ENCODE measurements around the gene SLC22A23. TPM values are rescaled to one million over a fixed set of nuclear protein-coding genes. Genes with fewer than 3 reads are reported as not detected.
A peak's percentile ranks its signal among the peaks of the same experiment; 100 is the strongest.

The SLC22A23 gene
- total and polyA plus RNA-seq, 2 experiments from 2014 or later = 6.1 to 38.3 TPM

DNA sequence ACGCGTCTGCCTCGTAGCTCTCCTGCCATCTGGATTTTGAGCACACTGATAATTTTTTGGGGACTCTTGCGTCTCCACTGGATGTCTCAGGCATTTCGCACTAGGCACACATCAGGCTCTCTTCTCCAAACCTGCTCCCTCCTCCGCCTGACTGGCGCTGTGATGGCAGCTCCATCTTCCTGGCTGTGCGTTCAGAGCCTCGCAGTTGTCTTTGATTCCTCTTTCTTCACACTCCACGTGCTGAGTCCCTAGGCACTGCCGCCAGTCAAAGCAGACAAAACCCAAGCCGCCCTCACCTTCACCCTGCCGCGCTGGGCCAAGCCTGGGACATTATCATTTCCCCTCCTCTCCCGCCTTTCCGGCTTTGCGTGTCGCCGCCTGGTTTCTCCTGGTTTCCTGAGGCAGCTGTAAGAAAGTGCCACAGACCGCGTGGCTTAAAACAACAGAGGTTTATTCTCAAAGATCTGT, 197.3 kb downstream of the SLC22A23 start:
- Mint-ChIP-seq H3K36me3 (ENCODE audit: low read depth) (peaks cover 27% of the 10 kb centered on the region), H3K9me3 (peaks cover 2% of the 10 kb centered on the region; the same call in 1 of the 3 replicates), H3K4me3 (peak overlapping the region; percentile 99), H3K27me3 (ENCODE audit: insufficient read depth, low read depth, poor library complexity) (peaks cover 14% of the 10 kb centered on the region), H3K27ac (peak overlapping the region; percentile 90), H3K4me1 (peaks cover 27% of the 10 kb centered on the region)
- Histone ChIP-seq H3F3A (replicated peaks; ENCODE audit: low read depth) (0 out of 2 replicates have a peak, but pooled peaks cover 3% of the 10 kb centered on the region), H3K27me3 (ENCODE audit: insufficient read depth) (no peaks in the 10 kb centered on the region), H3K4me1 (ENCODE audit: insufficient read depth) (peaks cover 21% of the 10 kb centered on the region), H3K4me3 (peak overlapping the region; percentile 94), H2AFZ (peak overlapping the region; percentile 74), H4K20me1 (replicated peaks; ENCODE audit: insufficient read depth) (peaks cover 21% of the 10 kb centered on the region), H3K79me2 (replicated peaks; ENCODE audit: insufficient read depth) (peaks cover 56% of the 10 kb centered on the region), H3K9me2 (ENCODE audit: insufficient read depth) (no peaks in the 10 kb centered on the region), H3K4me2 (peak overlapping the region; percentile 80), H3K36me3 (ENCODE audit: insufficient read depth) (no peaks in the 10 kb centered on the region; the same call in 1 of the 2 replicates), H3K27ac (ENCODE audit: low read depth) (no peak overlapping the region)
- ATAC-seq = peak; percentile 45
- TF ChIP-seq, protein P1, sequence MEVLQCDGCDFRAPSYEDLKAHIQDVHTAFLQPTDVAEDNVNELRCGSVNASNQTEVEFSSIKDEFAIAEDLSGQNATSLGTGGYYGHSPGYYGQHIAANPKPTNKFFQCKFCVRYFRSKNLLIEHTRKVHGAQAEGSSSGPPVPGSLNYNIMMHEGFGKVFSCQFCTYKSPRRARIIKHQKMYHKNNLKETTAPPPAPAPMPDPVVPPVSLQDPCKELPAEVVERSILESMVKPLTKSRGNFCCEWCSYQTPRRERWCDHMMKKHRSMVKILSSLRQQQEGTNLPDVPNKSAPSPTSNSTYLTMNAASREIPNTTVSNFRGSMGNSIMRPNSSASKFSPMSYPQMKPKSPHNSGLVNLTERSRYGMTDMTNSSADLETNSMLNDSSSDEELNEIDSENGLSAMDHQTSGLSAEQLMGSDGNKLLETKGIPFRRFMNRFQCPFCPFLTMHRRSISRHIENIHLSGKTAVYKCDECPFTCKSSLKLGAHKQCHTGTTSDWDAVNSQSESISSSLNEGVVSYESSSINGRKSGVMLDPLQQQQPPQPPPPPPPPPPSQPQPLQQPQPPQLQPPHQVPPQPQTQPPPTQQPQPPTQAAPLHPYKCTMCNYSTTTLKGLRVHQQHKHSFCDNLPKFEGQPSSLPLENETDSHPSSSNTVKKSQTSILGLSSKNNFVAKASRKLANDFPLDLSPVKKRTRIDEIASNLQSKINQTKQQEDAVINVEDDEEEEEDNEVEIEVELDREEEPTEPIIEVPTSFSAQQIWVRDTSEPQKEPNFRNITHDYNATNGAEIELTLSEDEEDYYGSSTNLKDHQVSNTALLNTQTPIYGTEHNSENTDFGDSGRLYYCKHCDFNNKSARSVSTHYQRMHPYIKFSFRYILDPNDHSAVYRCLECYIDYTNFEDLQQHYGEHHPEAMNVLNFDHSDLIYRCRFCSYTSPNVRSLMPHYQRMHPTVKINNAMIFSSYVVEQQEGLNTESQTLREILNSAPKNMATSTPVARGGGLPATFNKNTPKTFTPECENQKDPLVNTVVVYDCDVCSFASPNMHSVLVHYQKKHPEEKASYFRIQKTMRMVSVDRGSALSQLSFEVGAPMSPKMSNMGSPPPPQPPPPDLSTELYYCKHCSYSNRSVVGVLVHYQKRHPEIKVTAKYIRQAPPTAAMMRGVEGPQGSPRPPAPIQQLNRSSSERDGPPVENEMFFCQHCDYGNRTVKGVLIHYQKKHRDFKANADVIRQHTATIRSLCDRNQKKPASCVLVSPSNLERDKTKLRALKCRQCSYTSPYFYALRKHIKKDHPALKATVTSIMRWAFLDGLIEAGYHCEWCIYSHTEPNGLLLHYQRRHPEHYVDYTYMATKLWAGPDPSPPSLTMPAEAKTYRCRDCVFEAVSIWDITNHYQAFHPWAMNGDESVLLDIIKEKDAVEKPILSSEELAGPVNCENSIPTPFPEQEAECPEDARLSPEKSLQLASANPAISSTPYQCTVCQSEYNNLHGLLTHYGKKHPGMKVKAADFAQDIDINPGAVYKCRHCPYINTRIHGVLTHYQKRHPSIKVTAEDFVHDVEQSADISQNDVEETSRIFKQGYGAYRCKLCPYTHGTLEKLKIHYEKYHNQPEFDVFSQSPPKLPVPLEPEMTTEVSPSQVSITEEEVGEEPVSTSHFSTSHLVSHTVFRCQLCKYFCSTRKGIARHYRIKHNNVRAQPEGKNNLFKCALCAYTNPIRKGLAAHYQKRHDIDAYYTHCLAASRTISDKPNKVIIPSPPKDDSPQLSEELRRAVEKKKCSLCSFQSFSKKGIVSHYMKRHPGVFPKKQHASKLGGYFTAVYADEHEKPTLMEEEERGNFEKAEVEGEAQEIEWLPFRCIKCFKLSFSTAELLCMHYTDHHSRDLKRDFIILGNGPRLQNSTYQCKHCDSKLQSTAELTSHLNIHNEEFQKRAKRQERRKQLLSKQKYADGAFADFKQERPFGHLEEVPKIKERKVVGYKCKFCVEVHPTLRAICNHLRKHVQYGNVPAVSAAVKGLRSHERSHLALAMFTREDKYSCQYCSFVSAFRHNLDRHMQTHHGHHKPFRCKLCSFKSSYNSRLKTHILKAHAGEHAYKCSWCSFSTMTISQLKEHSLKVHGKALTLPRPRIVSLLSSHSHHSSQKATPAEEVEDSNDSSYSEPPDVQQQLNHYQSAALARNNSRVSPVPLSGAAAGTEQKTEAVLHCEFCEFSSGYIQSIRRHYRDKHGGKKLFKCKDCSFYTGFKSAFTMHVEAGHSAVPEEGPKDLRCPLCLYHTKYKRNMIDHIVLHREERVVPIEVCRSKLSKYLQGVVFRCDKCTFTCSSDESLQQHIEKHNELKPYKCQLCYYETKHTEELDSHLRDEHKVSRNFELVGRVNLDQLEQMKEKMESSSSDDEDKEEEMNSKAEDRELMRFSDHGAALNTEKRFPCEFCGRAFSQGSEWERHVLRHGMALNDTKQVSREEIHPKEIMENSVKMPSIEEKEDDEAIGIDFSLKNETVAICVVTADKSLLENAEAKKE (CRISPR knock-in tag; IDR thresholded peaks at IDR 0.05) = no peak
- TF ChIP-seq POLR2AphosphoS5 (IDR thresholded peaks at IDR 0.05; ENCODE audit: low read depth) = peak; percentile 28; the same call in 1 of the 2 replicates
- peak; percentile 65 for DNase-seq (ENCODE audit: low spot score)

DNA sequence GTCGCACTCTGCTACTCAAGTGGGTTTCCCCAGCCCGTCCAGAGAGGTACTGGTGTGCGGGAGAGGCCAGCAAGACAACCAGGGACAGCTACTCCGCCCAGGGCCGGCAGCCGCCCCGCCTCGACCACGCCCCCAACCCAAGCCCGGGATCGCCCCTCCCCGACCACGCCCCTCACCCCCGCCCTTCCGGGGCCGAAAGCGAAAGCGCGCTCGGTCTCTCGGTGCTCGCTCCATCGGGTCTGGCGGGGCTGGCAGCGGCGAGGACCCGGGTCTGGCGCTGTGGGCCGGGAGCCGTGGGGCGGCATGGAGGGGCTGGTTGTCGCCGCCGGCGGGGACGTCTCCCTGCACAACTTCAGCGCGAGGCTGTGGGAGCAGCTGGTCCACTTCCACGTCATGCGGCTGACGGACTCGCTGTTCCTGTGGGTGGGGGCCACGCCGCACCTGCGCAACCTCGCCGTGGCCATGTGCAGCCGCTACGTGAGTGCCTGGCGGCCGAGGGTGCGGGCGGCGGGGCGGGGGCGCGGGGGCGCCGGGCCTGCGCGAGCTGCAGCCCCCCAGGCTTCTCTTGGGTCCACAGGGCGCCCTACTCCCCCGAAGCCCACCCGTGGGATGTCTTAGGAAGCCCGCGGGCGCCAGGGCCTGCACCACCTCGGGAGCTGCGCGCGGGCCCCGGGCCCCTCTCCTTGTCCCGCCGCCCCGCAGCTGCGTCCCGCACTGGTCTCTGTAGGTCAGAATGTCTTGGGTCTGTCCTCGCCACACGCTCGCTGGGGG, 197.9 kb downstream of the SLC22A23 start, which contains the start of gene PSMG4:
TSS of gene PSMG4 (plus strand) at position 228 of the 771 bp plus-strand sequence. CDS start at position 304, 76 bp downstream.
- H3K4me1 Mint-ChIP-seq = peaks cover 27% of the 10 kb centered on the region
- Histone ChIP-seq H3K4me2 (peak within 1 kb of the TSS; percentile 80), H3K9me2 (ENCODE audit: insufficient read depth) (no peaks in the 10 kb centered on the region), H3F3A (replicated peaks; ENCODE audit: low read depth) (0 out of 2 replicates have a peak, but pooled peaks cover 3% of the 10 kb centered on the region), H3K79me2 (replicated peaks; ENCODE audit: insufficient read depth) (peaks cover 50% of the 10 kb centered on the region), H3K27me3 (ENCODE audit: insufficient read depth) (no peaks in the 10 kb centered on the region), H3K27ac (ENCODE audit: low read depth) (no peak within 1 kb of the TSS), H3K4me3 (peak within 1 kb of the TSS; percentile 94), H2AFZ (peak within 1 kb of the TSS; percentile 85), H3K4me1 (ENCODE audit: insufficient read depth) (peaks cover 21% of the 10 kb centered on the region), H4K20me1 (replicated peaks; ENCODE audit: insufficient read depth) (peaks cover 21% of the 10 kb centered on the region), H3K36me3 (ENCODE audit: insufficient read depth) (no peaks in the 10 kb centered on the region; the same call in 1 of the 2 replicates)
- H3K9me3 Mint-ChIP-seq = peaks cover 8% of the 10 kb centered on the region
- peak; percentile 95 for DNase-seq (ENCODE audit: low spot score)
- H3K4me3 Mint-ChIP-seq = peak within 1 kb of the TSS; percentile 99
- H3K36me3 Mint-ChIP-seq (ENCODE audit: low read depth) = peaks cover 28% of the 10 kb centered on the region
- ATAC-seq = peak; percentile 89
- H3K27ac Mint-ChIP-seq = peak within 1 kb of the TSS; percentile 90
- peaks cover 17% of the 10 kb centered on the region for H3K27me3 Mint-ChIP-seq (ENCODE audit: insufficient read depth, low read depth, poor library complexity)
- TF ChIP-seq EZH2phosphoT487 (IDR thresholded peaks at IDR 0.05; ENCODE audit: unreplicated experiment) (no peak), EZH2 (IDR thresholded peaks at IDR 0.05; ENCODE audit: low read depth, unreplicated experiment) (no peak), POLR2AphosphoS5 (IDR thresholded peaks at IDR 0.05; ENCODE audit: low read depth) (peak; percentile 84)
- TF ChIP-seq, protein P2, sequence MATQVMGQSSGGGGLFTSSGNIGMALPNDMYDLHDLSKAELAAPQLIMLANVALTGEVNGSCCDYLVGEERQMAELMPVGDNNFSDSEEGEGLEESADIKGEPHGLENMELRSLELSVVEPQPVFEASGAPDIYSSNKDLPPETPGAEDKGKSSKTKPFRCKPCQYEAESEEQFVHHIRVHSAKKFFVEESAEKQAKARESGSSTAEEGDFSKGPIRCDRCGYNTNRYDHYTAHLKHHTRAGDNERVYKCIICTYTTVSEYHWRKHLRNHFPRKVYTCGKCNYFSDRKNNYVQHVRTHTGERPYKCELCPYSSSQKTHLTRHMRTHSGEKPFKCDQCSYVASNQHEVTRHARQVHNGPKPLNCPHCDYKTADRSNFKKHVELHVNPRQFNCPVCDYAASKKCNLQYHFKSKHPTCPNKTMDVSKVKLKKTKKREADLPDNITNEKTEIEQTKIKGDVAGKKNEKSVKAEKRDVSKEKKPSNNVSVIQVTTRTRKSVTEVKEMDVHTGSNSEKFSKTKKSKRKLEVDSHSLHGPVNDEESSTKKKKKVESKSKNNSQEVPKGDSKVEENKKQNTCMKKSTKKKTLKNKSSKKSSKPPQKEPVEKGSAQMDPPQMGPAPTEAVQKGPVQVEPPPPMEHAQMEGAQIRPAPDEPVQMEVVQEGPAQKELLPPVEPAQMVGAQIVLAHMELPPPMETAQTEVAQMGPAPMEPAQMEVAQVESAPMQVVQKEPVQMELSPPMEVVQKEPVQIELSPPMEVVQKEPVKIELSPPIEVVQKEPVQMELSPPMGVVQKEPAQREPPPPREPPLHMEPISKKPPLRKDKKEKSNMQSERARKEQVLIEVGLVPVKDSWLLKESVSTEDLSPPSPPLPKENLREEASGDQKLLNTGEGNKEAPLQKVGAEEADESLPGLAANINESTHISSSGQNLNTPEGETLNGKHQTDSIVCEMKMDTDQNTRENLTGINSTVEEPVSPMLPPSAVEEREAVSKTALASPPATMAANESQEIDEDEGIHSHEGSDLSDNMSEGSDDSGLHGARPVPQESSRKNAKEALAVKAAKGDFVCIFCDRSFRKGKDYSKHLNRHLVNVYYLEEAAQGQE (IDR thresholded peaks at IDR 0.05; ENCODE audit: unreplicated experiment) = peak; percentile 22
- TF ChIP-seq, protein P3, sequence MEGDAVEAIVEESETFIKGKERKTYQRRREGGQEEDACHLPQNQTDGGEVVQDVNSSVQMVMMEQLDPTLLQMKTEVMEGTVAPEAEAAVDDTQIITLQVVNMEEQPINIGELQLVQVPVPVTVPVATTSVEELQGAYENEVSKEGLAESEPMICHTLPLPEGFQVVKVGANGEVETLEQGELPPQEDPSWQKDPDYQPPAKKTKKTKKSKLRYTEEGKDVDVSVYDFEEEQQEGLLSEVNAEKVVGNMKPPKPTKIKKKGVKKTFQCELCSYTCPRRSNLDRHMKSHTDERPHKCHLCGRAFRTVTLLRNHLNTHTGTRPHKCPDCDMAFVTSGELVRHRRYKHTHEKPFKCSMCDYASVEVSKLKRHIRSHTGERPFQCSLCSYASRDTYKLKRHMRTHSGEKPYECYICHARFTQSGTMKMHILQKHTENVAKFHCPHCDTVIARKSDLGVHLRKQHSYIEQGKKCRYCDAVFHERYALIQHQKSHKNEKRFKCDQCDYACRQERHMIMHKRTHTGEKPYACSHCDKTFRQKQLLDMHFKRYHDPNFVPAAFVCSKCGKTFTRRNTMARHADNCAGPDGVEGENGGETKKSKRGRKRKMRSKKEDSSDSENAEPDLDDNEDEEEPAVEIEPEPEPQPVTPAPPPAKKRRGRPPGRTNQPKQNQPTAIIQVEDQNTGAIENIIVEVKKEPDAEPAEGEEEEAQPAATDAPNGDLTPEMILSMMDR (conservative IDR thresholded peaks at IDR 0.05; ENCODE audit: low read depth in 2 of 2) = peak in 1 of 2 experiments; percentile 20; a peak in 1 of 4 replicates
